GM12873 (cell line): ENCODE results near the gene TTC22.

ENCODE experiments used
- CTCF ChIP-seq: IDR thresholded peaks from 2 replicates; pipeline ENCODE4 v1.5.1; 2012; ENCODE audit warnings: low read depth, mild to moderate bottlenecking, moderate library complexity, low read length, control low read depth; ENCODE audit not compliant: insufficient read depth; ENCODE audit errors: missing control alignments

TTC22 gene

DNA sequence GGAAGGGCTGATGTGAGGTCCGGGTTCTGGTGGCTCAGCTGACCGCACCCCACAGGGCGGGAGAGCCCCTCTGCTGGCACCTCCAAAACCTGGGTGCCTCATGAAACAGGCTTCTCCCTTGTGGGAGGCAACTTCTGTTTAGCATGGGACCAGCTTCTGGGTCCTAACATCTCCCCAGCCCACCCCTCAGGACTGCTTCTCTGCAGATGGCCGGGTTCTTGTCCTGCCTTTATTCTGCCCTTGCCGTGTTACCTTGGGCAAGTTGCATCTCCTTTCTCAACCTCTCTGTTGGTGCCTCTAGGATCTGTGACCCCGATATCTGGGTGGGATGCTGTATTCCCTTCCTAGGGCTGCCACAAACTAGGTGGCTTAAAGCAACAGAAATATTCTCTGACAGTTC, 15.0 kb upstream of the TTC22 start:
- no peak for TF ChIP-seq CTCF

DNA sequence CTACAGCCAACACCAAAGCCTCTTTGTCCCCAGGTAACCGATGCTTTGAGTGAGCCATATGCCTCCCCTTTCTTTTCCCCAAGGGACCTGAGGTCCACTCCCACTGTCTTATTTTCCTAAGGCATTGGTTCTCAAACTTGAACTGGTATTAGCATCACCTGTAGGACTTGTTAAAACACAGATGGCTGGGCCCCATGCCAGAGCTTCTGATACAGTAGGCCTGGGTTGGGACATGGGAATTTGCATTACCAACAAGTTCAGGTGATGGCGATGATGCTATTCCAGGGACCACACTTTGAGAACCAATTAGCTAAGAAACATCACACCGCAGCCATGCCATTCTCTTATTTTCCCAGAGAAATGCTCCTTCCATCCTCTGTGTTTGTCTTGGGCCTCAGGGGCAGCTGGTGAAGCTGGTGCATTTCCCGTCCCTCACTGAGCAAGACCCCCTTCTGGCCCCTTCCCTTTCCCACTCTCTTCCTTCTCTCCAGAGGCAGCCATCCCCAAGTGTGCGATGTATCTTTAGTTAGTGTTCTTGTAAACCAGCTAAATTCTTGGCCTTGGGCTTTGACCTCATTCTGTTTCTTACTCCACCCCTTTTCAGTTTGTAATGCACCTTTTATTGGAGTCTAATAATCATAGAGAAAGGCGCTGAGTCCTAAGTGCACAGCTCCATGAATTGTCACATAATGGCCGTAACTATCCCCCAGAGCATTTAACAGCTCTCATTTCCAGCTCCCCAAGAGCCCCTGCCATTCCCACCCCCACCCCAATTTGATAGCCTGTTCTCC, 14.2 kb upstream of the TTC22 start:
- no peak for TF ChIP-seq CTCF

- no peak for TF ChIP-seq CTCF
These were observed 13.4 kb upstream of the TTC22 start for GRCh38 chr1:54814571-54814970.

- TF ChIP-seq CTCF: no peak
These were observed 13.0 kb upstream of the TTC22 start for GRCh38 chr1:54814126-54814498.

DNA sequence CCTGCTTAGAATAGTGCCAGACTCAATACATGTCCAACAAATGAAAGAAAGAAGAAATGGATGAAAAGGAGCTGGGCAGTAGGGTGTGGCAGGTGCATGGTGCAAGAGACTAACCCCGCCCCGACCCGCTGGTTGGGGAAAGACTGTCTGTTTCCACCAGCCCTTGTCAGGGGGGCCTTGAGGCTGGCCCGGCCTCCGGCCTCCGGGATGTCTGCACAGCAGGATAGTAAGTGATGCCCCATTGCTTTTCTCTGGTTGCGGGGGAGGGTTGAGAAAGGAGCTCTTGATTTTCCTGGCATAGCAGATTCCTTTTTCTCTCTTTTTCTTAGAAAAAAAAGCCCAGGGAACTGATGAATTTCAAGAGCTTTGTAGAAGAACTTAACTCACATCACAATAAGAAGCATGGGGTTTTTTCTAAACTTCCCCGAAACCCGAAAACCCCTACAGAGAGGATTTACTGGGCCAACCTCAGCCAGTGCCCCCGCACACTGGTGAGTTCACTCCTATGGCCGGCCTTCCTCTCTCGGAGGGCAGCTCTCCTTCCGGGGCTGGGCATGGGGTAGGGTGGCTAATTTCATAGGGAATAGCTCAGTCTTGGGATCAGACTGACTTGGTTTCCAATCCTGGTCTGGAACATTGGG, 12.5 kb upstream of the TTC22 start:
- no peak for TF ChIP-seq CTCF

GRCh38 chr1:54812801-54813484, 11.8 kb upstream of the TTC22 start:
- no peak for TF ChIP-seq CTCF
